T-helper 9 cell (primary cell): ENCODE results near the gene FBXL7.

Experiments used
- DNase-seq: peaks from one replicate; pipeline ENCODE4 v3.0.0-alpha.2; 2020

Gene FBXL7

GRCh38 chr5:15547261-15547839, 47.4 kb downstream of the FBXL7 start:
- no peak for DNase-seq

GRCh38 chr5:15549961-15550360, 50.0 kb downstream of the FBXL7 start:
- DNase-seq: no peak

- DNase-seq: no peak
Measured at GRCh38 chr5:15550502-15551112, 50.6 kb downstream of the FBXL7 start.

- DNase-seq: no peak
Measured at GRCh38 chr5:15551113-15551504, 51.1 kb downstream of the FBXL7 start.

- no peak for DNase-seq
Measured at GRCh38 chr5:15554542-15554941, 54.6 kb downstream of the FBXL7 start.

GRCh38 chr5:15555176-15555575, 55.2 kb downstream of the FBXL7 start:
- no peak for DNase-seq

GRCh38 chr5:15558240-15558639, 58.3 kb downstream of the FBXL7 start:
- no peak for DNase-seq

- no peak for DNase-seq
Measured at GRCh38 chr5:15558681-15559080, 58.7 kb downstream of the FBXL7 start.

DNA sequence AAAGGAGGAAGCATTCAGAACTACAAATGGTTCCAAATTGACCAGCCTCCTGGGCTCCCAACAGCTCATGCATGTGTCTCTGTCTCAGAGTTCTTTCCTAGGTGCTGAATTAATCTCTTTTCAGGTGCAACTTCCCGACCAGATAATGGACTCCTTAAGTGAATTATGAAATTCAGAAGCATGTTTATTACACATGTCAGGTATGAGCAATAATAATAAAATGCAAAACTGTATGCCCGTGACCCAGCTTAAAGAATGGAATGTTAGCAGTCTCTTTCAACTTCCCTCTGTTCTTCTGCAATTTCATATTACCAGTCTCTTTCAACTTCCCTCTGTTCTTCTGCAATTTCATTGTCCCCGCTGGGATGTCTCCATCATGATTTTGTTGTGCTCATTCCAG, 60.4 kb downstream of the FBXL7 start:
- no peak for DNase-seq

GRCh38 chr5:15564523-15564922, 64.5 kb downstream of the FBXL7 start:
- no peak for DNase-seq

DNA sequence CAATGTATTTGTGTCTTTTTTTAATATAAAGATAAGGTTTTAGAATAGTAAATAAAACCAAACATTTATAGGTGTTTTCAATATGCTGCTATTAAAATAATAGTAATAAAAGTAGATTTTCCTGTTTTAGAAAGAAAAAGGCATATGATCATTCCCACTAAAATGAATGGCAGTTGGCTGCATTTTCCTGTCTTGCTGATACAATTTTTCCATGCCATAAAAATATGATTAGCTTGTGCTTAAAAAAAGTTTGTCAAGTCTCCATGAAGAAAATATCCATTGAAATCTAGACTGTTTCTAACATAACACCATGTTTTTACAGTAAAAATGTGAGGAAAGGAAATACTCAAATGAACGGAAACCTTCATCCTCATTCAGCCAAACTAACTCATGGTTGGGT, 65.0 kb downstream of the FBXL7 start:
- DNase-seq: no peak

GRCh38 chr5:15566306-15566705, 66.3 kb downstream of the FBXL7 start:
- no peak for DNase-seq

GRCh38 chr5:15566789-15567188, 66.8 kb downstream of the FBXL7 start:
- no peak for DNase-seq

- no peak for DNase-seq
Measured at GRCh38 chr5:15570491-15570890, 70.5 kb downstream of the FBXL7 start.

DNA sequence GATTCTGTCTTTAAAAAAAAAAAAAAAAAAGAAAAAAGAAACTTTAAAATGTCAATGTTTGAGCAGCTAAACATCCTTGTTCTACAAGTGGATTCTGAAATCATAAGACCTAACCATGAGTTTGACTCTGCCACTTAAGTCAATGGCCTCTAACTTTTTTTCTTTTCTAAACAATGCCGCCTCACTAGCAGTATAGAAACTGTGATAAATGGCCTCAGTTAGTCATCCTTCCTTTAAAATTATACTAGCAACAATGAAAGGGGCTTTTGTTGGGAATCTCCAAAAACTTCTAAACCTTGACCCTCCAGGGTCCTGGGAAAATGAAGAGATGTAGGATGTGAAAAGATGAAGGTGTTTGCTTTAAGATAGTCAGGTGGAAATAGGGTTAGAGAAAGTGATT, 71.1 kb downstream of the FBXL7 start:
- no peak for DNase-seq

GRCh38 chr5:15571618-15572017, 71.6 kb downstream of the FBXL7 start:
- DNase-seq: no peak

GRCh38 chr5:15573590-15573989, 73.6 kb downstream of the FBXL7 start:
- no peak for DNase-seq

DNA sequence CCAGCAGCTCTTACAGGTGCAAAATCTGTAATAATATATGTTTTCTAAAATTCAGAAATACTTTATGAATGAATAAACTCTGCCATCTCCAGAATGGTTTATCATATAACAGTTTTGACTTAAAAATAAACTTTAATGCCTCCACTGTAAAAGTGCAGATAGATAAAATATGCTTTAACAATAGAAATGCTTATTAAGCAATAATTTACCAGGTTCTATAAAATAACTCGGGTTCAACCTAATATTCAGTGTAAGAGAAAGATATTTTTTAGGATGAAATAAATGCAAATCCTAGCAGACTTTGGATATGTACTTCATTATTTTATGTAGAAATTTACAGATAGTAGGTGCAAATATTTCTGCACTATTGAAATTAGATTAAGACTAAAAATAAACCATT, 74.1 kb downstream of the FBXL7 start:
- no peak for DNase-seq

GRCh38 chr5:15574806-15575325, 74.9 kb downstream of the FBXL7 start:
- no peak for DNase-seq

DNA sequence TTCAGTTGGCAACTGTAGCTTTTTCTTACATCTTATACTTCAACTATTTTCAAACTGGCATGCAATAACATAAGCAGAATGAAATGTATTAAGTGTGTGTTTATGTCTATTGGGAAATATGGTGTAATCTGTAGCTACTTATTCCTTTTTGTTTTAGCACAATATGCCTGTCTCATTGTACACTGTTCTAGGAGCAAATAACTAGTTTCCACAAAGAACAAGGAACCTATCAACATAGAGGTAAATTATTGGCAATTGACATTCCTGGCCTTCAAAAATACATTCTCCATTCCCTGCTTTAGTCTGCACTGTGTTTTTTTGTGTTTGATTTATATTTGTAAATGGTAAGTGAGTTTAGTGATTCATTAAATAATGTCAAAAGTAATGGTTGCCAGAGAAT, 75.7 kb downstream of the FBXL7 start:
- DNase-seq: no peak

GRCh38 chr5:15577132-15577531, 77.2 kb downstream of the FBXL7 start:
- DNase-seq: no peak

GRCh38 chr5:15577831-15578230, 77.9 kb downstream of the FBXL7 start:
- DNase-seq: no peak

DNA sequence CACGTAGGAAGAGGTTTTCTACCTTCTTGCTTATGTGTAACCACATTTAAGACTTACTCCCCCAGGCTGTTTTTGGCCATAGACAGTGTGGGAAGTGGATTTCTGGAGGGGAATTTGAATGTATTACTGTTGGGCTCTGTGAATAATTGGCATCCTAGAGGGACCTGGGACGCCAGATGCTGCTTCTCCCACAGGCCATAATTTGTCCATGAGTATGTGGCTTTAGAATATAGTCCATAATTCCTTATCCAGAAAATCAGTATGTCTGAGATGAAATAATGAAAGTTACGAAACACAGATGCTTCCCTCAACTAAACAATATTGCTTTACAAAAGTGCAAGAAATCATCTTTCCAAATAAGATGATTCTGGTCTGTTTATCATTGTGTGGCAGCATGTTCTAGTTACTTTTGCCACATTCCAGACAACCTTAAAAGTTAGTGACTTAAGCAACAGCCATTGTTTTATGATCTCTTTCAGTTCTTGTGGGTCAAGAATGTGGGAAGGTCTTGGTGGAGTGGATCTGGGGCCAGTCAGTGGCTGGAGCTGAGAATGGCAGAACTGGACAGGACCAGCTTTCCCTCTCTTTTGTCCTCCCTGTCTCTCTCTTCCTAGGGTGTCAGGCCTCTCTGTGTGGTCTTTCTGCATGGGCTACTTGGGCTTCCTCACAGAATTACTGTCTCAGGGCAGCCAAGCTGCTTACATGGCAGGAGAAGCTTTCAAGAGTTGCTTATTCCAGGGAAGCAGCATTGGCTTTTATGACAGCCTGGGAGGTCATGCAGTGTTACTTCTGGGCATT, 79.4 kb downstream of the FBXL7 start:
- no peak for DNase-seq

GRCh38 chr5:15584528-15584927, 84.5 kb downstream of the FBXL7 start:
- no peak for DNase-seq
